SH-SY5Y (cell line): ENCODE measurements around the gene PLEKHJ1.

Experiments used
- GATA2 ChIP-seq: IDR thresholded peaks from 2 replicates; pipeline ENCODE4 v1.6.1; 2011; ENCODE audit warnings: mild to moderate bottlenecking, low read depth, low read length
- GATA3 ChIP-seq: IDR thresholded peaks from 2 replicates; pipeline ENCODE4 v1.6.1; 2011; ENCODE audit warnings: low read depth, mild to moderate bottlenecking, low read length, moderate library complexity

DNA sequence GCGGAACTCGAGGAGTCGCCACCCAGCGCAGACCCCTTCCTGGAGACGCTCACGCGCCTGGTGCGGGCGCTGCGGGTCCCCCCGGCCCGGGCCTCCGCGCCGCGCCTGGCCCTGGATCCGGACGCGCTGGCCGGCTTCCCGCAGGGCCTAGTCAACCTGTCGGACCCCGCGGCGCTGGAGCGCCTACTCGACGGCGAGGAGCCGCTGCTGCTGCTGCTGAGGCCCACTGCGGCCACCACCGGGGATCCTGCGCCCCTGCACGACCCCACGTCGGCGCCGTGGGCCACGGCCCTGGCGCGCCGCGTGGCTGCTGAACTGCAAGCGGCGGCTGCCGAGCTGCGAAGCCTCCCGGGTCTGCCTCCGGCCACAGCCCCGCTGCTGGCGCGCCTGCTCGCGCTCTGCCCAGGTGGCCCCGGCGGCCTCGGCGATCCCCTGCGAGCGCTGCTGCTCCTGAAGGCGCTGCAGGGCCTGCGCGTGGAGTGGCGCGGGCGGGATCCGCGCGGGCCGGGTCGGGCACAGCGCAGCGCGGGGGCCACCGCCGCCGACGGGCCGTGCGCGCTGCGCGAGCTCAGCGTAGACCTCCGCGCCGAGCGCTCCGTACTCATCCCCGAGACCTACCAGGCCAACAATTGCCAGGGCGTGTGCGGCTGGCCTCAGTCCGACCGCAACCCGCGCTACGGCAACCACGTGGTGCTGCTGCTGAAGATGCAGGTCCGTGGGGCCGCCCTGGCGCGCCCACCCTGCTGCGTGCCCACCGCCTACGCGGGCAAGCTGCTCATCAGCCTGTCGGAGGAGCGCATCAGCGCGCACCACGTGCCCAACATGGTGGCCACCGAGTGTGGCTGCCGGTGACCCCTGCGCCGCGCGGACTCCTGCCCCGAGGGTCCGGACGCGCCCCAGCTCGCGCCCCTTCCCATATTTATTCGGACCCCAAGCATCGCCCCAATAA, 15.3 kb upstream of the PLEKHJ1 start:
- TF ChIP-seq GATA2 (no peak), GATA3 (no peak)
